GM12891 (cell line): ENCODE measurements around the gene TIMP3.

Experiments
- DNase-seq: peaks from one replicate; pipeline ENCODE4 v3.0.0; 2011; ENCODE audit warnings: low spot score; ENCODE audit not compliant: insufficient read length
- FAIRE-seq: peaks from 2 replicates; lab custom pipeline; 2011; peaks lifted over from hg19 to GRCh38; lab: Jason Lieb, UNC
- PAX5 ChIP-seq: IDR thresholded peaks from 2 replicates; pipeline ENCODE4 v1.6.1; 2011; ENCODE audit warnings: low read length, moderate library complexity, mild to moderate bottlenecking; ENCODE audit not compliant: insufficient read depth, severe bottlenecking
- POLR2A ChIP-seq: IDR thresholded peaks from 2 replicates; pipeline ENCODE4 v1.6.1; 2011; ENCODE audit warnings: low read depth, low read length, control low read depth
- POLR2AphosphoS5 ChIP-seq: IDR thresholded peaks from 2 replicates; pipeline ENCODE4 v1.6.1; 2011; ENCODE audit warnings: low read depth, low read length, control low read depth
- POU2F2 ChIP-seq: IDR thresholded peaks from 2 replicates; pipeline ENCODE4 v1.6.1; 2011; ENCODE audit warnings: low read depth, mild to moderate bottlenecking, control low read depth, low read length, moderate library complexity
- SPI1 ChIP-seq: IDR thresholded peaks from 2 replicates; pipeline ENCODE4 v1.6.1; 2011; ENCODE audit warnings: low read depth, low read length, control low read depth
- TAF1 ChIP-seq: IDR thresholded peaks from 2 replicates; pipeline ENCODE4 v1.6.1; 2011; ENCODE audit warnings: low read depth, low read length, control low read depth

Gene TIMP3

DNA sequence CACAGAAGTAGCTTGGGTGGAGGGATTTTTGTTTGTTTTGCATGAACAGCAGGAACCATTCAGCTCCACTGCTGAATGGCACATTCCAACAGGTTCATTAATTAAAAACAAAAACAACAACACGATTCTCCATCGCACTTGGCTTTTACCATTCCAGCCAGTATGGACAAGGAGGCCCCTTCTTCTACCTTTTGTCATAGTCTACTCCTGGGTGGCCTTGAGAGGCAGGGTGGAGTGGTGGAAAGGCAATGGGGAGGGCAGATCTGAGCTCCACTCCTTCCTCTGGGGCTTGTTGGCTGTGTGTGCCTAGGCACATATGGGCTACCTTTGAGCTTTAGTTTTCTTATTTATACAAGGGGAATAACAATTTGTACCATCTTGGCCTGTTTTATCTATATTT is 4.8 kb downstream of the TIMP3 start:
- FAIRE-seq (no peak), DNase-seq (no peak)
- no peak for TF ChIP-seq POU2F2
- no peak for TF ChIP-seq PAX5
- no peak for TF ChIP-seq TAF1
- TF ChIP-seq SPI1: no peak
- no peak for TF ChIP-seq POLR2A
- no peak for TF ChIP-seq POLR2AphosphoS5

DNA sequence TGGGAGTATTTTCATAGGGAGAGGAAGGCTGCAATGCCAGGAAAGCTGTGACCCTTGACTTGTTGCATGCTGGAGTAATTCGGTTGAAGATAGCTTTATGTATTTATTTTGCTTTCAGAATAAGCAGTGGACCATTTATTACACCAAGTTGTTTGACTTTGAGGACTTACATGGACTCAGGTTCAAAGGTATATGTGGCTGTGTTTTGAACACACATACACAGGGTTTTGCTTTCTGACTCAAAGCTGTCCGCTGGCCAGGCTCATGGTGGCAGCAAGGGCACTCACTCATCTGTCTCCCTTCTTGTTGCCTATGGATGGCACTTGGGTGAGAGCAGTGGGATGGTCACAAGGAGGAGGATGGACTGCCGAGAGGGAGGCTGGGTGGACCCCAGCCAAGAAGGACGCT is 6.5 kb downstream of the TIMP3 start:
- FAIRE-seq: no peak
- DNase-seq: no peak
- TF ChIP-seq POU2F2 (no peak), POLR2AphosphoS5 (no peak), PAX5 (no peak), TAF1 (no peak), POLR2A (no peak), SPI1 (no peak)

DNA sequence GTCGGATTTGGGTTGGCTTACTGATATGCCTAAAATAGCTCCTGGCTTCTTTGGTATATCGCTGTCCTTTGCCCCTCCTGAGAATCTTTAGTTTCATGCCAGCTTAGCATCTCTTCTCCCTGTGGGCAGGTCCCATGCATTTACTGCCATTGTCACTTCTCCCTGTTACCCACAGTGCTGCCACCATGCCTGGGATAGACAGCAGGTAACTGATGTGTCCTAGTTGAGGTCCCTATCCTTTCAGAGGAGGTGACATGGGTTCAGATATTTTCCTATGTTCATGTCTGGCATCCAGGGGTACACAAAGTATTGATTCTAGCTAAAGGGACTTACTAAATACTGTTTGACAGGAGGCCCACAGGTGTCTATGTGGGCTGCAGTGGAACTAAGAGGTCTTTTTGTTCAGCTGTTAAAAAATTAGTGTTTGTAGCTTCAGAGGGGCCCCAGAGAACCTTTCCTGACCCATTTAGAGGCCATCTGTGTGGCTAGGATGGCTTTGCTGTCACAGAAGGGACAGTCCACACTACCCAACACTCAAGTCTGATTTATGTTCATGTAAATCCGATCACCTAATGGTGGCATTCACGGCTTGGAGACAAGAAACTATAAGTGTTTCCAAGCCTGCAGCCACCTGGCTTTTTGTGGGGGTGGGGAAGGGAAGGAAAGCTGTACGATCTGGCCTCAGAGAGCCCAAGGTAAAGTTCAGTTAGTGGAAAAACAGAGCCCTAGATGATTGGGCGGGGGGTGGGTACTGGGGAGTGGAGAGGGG is 8.5 kb downstream of the TIMP3 start:
- no peak for FAIRE-seq
- no peak for TF ChIP-seq POLR2A
- TF ChIP-seq POU2F2: no peak
- TF ChIP-seq SPI1: no peak
- TF ChIP-seq PAX5: no peak
- no peak for TF ChIP-seq POLR2AphosphoS5
- TF ChIP-seq TAF1: no peak
- no peak for DNase-seq

- no peak for DNase-seq
- TF ChIP-seq POLR2A (no peak), POLR2AphosphoS5 (no peak), POU2F2 (no peak), SPI1 (no peak), PAX5 (no peak), TAF1 (no peak)
- no peak for FAIRE-seq
Measured at GRCh38 chr22:32810555-32811133, 9.1 kb downstream of the TIMP3 start.

- TF ChIP-seq PAX5 (no peak), SPI1 (no peak), POU2F2 (no peak), TAF1 (no peak), POLR2A (no peak), POLR2AphosphoS5 (no peak)
- FAIRE-seq (no peak), DNase-seq (no peak)
Measured at GRCh38 chr22:32811788-32812545, 10.5 kb downstream of the TIMP3 start.

DNA sequence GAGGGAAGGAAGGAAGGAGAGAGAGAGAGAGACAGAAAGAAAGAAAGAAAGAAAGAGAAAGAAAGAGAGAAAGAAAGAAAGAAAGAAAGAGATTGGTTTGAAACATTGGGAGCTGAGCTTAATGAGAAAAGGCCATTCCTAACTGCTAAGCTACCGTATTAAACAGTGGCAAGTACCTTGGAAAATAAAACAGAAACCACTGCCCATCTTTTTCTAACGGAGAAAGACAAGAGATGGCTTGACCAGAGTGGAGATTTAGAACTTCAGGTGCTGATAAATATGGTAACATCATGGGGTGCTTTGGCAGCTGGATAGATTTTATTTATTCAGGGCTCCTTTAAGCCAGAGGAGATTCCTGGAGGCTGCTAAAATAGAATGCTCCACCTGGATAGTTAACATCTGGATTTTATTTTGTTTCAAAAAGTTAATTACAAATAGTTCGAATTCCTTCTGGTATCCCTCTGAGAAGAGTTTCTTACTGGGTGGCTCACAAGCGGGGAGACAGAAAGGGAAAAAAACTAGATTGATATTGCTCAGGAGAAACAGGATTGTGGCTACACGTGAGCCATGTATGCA is 12.9 kb downstream of the TIMP3 start:
- DNase-seq (no peak), FAIRE-seq (no peak)
- TF ChIP-seq POU2F2 (no peak), SPI1 (no peak), POLR2A (no peak), PAX5 (no peak), POLR2AphosphoS5 (no peak), TAF1 (no peak)

- no peak for FAIRE-seq
- TF ChIP-seq TAF1 (no peak), POLR2AphosphoS5 (no peak), SPI1 (no peak), PAX5 (no peak), POLR2A (no peak), POU2F2 (no peak)
Measured at GRCh38 chr22:32815059-32815458, 13.6 kb downstream of the TIMP3 start.

DNA sequence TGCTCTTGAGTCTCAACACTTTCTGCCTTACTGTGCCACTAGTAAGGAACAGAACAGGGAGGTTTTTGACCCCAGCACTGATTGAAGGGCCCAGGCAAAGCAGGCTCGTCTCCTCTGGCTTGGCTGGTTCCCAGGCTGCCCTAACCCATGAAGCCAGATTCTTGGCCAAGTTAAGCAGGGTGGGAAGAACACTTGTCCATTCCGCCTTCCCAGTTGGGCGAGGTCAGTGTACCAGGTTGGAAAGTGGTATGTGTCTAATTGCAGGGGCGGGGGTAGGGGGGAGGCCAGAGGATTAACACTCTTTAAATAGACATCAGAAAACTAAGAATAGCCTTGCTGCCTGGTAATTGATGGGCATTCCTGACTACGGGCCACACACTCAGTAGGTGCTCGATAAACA is 14.4 kb downstream of the TIMP3 start:
- no peak for DNase-seq
- no peak for FAIRE-seq
- TF ChIP-seq TAF1: no peak
- TF ChIP-seq SPI1: no peak
- no peak for TF ChIP-seq POLR2A
- no peak for TF ChIP-seq POU2F2
- TF ChIP-seq POLR2AphosphoS5: no peak
- TF ChIP-seq PAX5: no peak

More at GRCh38 chr22:32815059-32815458, 13.6 kb downstream of the TIMP3 start:
- DNase-seq: no peak

DNA sequence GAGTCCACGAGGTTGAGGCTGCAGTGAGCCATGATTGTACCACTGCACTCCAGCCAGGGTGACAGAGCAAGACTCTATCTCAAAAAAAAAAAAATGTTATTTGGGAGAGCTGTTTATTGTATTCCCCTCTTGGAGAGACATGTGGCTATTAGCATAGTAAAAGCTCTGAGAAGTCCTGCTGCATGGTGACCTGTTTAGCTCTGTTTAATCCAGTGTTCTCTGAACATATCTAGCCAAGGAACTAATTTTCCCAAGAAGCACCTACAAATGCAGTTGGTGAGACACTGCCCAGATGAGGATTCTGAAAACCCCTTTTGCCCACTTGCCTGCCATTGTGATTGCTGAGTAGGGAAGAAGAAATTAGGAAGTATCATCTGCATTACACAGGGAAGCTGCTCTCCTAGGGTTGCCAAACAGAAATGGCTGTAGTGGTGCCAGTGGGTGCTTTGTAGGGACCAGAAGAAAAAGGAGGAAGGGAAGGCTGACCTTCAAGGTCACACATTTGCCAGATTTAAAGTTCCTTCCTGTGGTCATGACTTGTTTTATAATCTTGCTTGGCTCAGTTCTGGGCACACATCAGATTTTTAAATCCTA is 15.7 kb downstream of the TIMP3 start:
- TF ChIP-seq POLR2A (no peak), TAF1 (no peak), PAX5 (no peak), POU2F2 (no peak), SPI1 (no peak), POLR2AphosphoS5 (no peak)
- DNase-seq: no peak
- FAIRE-seq: no peak

DNA sequence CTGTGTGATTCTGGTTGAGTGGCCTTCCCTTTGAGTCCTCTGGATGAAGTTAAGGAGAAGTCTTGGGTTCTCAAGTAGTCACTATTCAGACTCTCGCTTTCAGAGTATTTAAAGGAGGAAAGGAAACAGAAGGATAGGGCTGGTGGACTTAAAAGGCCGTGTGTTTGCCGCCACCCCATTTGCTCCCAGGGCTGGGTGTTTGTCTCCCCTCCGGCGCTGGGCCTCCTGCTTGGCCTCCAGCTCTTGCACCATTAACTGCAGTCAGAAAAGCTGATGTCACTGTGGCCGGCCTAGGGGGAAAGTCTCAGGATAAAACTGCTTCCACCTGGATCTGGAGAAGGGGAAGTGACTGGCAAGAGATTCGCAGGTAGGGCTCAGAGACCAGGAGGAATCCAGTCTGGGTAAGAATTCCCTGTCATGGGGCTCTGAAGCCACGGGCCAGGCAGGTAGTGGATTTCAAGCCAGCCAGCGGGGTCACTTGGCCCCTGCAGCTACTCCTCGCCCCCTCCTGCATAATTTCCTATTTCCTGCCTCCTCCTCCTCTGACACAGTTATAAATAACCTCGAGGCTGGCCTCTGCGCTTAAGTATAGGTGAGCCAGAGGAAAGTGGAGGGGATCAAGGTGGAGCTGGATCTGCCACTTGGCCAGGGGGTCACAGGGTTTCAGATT is 17.1 kb downstream of the TIMP3 start:
- TF ChIP-seq TAF1 (no peak), POLR2AphosphoS5 (no peak), SPI1 (no peak), PAX5 (no peak), POU2F2 (no peak), POLR2A (no peak)
- DNase-seq (no peak), FAIRE-seq (no peak)
